ENCODE results near the gene SPRY4. TPM values are rescaled to one million over a fixed set of nuclear protein-coding genes. Genes with fewer than 3 reads are reported as not detected.

Gene SPRY4
- total and polyA plus RNA-seq, 2 of the 13 experiments (the other 11 are each of a cell fraction or from before 2014, with no cell fraction given) = 8.9 to 17.8 TPM

- TF ChIP-seq HNRNPLL (IDR thresholded peaks at IDR 0.05; ENCODE audit: low read depth, low read length, poor library complexity, severe bottlenecking) (no peak), NFATC3 (CRISPR knock-in tag; IDR thresholded peaks at IDR 0.05) (0 out of 2 replicates have a peak, but pooled peaks have one; percentile 62), ZSCAN20 (CRISPR knock-in tag; IDR thresholded peaks at IDR 0.05; ENCODE audit: borderline replicate concordance) (peak; percentile 86), ZNF83 (CRISPR knock-in tag; IDR thresholded peaks at IDR 0.05; ENCODE audit: borderline replicate concordance) (no peak), PAXIP1 (CRISPR knock-in tag; conservative IDR thresholded peaks at IDR 0.05) (0 out of 2 replicates have a peak, but pooled peaks have one; percentile 33), ATF2 (CRISPR knock-in tag; IDR thresholded peaks at IDR 0.05) (no peak), ZNF777 (CRISPR knock-in tag; IDR thresholded peaks at IDR 0.05) (peak; percentile 21), TOPORS (CRISPR knock-in tag; IDR thresholded peaks at IDR 0.05) (no peak), GATAD1 (CRISPR knock-in tag; IDR thresholded peaks at IDR 0.05) (no peak; the same call in 1 of the 2 replicates), ZZZ3 (CRISPR knock-in tag; IDR thresholded peaks at IDR 0.05; ENCODE audit: borderline replicate concordance) (0 out of 2 replicates have a peak, but pooled peaks have one; percentile 12), HNRNPL (IDR thresholded peaks at IDR 0.05; ENCODE audit: low read depth, low read length) (0 out of 2 replicates have a peak, but pooled peaks have one; percentile 59), MTA1 (CRISPR knock-in tag; IDR thresholded peaks at IDR 0.05; ENCODE audit: borderline replicate concordance) (peak; percentile 11; the same call in 1 of the 2 replicates), IKZF4 (CRISPR knock-in tag; IDR thresholded peaks at IDR 0.05; ENCODE audit: borderline replicate concordance, low read depth, not compliant biosample characterization) (peak; percentile 16), GABPA (IDR thresholded peaks at IDR 0.05; ENCODE audit: low read depth, low read length) (no peak), GABPA (CRISPR knock-in tag; IDR thresholded peaks at IDR 0.05; ENCODE audit: low read depth) (peak; percentile 60), ZNF251 (CRISPR knock-in tag; IDR thresholded peaks at IDR 0.05) (no peak), FOXM1 (CRISPR knock-in tag; IDR thresholded peaks at IDR 0.05) (no peak), REST (IDR thresholded peaks at IDR 0.05; ENCODE audit: borderline replicate concordance in 1 of 2, low read depth in 1 of 2, low read length in 2 of 2) (no peak), MED8 (CRISPR knock-in tag; IDR thresholded peaks at IDR 0.05; ENCODE audit: insufficient replicate concordance) (peak; percentile 48), MAZ (IDR thresholded peaks at IDR 0.05; ENCODE audit: borderline replicate concordance, low read depth, low read length) (peak; percentile 80), MAZ (CRISPR knock-in tag; IDR thresholded peaks at IDR 0.05; ENCODE audit: low read depth) (no peak)
Observed at GRCh38 chr5:142325725-142326479, 1.1 kb upstream of the SPRY4 start (continued).

All from HepG2 (cell line).